D721Med (cell line): ENCODE measurements around the gene BPNT1.
A peak's percentile ranks its signal among the peaks of the same experiment; 100 is the strongest.

Experiments
- DNase-seq: peaks from one replicate; pipeline ENCODE4 v3.0.0; 2011; ENCODE audit warnings: low spot score; ENCODE audit not compliant: insufficient read length
- FAIRE-seq: peaks from 2 replicates; lab custom pipeline; 2011; peaks lifted over from hg19 to GRCh38; lab: Jason Lieb, UNC
- CTCF ChIP-seq: IDR thresholded peaks from 2 replicates; pipeline ENCODE4 v1.5.1; 2012; ENCODE audit warnings: mild to moderate bottlenecking, control low read depth; ENCODE audit not compliant: insufficient read depth; ENCODE audit errors: missing control alignments

BPNT1 gene

GRCh38 chr1:220032911-220033310, 56.7 kb downstream of the BPNT1 start:
- DNase-seq (no peak), FAIRE-seq (no peak)
- TF ChIP-seq CTCF: no peak

DNA sequence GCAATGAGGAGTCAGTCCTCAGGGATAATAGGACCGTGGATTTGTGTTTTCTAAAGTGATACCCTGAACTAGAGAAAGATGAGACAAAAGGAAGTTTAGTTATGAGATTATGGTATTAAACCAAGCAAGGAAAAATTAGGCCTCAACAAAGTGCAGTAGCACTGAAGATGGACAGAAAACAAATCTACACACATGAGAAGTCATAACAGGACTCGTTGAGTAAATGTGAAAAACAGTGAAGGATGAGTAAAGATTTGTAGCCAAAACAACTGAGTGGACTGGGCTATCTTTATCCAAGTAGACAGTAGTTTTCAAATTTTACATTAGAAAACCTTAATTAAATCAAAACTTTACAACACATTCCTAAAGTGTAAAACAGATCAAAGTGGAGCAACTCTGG, 58.3 kb downstream of the BPNT1 start:
- no peak for DNase-seq
- no peak for TF ChIP-seq CTCF
- peak; percentile 56 for FAIRE-seq

GRCh38 chr1:220028346-220028895, 61.2 kb downstream of the BPNT1 start:
- DNase-seq (no peak), FAIRE-seq (peak; percentile 70)
- no peak for TF ChIP-seq CTCF

GRCh38 chr1:220019071-220019470, 70.5 kb downstream of the BPNT1 start:
- FAIRE-seq (no peak), DNase-seq (no peak)
- TF ChIP-seq CTCF: no peak

- DNase-seq: no peak
- FAIRE-seq: peak; percentile 77
- TF ChIP-seq CTCF: no peak
These were observed 76.1 kb downstream of the BPNT1 start for GRCh38 chr1:220013497-220013896.

DNA sequence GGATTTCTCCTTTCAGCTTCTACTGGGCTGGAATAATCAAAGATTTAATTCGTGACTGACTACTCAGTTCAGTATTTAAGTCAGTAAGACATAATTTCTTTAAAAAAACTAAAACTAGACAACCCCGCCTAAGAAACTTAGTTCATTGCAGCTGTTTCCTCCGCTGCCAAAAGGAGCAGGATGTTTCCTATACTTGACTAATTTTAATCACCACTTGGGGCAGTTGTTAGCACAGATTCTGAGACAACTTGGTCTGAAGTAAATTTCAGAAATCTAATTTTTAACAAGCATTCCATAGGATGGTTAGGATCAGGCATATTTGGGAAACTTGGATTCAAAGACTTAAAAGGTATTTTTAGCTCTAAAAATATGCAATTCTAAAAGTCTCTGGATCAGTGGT, 77.3 kb downstream of the BPNT1 start:
- TF ChIP-seq CTCF: no peak
- no peak for DNase-seq
- FAIRE-seq: peak; percentile 58

GRCh38 chr1:220011620-220012019, 78.0 kb downstream of the BPNT1 start:
- no peak for TF ChIP-seq CTCF
- FAIRE-seq (no peak), DNase-seq (no peak)
